Measurements from ENCODE around the gene SPPL2B. TPM values are rescaled to one million over a fixed set of nuclear protein-coding genes. Genes with fewer than 3 reads are reported as not detected.

Gene SPPL2B
- total RNA-seq, 4 donors from 2014 or later: 196 to 448 (median 270) TPM

DNA sequence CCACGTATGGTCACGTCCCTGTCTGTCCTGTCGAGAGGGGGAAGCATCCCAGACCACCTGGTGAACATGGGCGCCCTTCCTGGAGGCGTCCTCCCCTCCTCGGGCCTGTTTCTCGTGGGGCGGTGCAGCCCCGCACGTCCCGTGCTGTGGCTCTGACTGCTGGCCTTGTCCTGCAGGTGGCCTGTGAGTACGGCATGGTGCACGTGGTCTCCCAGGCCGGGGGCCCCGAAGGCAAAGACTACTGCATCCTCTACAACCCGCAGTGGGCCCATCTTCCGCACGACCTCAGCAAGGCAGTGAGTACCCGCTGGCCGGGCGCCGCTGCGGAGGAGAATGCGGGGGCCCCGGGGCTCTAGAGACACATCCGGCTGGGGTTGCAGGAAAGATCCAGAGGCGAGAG, 5.9 kb downstream of the SPPL2B start:
- H3K27ac ChIP-seq: peak overlapping the region in 2 of 4 donors; percentile 88 to 98

GRCh38 chr19:2334986-2335846, 6.7 kb downstream of the SPPL2B start:
- peaks cover 0 to 43% (median 20%) of the 10 kb centered on the region in 4 donors for H3K4me1 ChIP-seq
- H3K36me3 ChIP-seq: peaks cover 0 to 36% (median 0%) of the 10 kb centered on the region in 3 donors
- TF ChIP-seq CTCF (IDR thresholded peaks at IDR 0.05): no peak
- no peak for TF ChIP-seq POLR2A (IDR thresholded peaks at IDR 0.05)
- DNase-seq: no peak
- no peak overlapping the region for H3K4me3 ChIP-seq
- H3K9me3 ChIP-seq: no peaks in the 10 kb centered on the region
- no peak overlapping the region for H3K27ac ChIP-seq
- no peaks in the 10 kb centered on the region for H3K27me3 ChIP-seq

More for the DNA sequence above, 5.9 kb downstream of the SPPL2B start:
- TF ChIP-seq CTCF (IDR thresholded peaks at IDR 0.05) (no peak), POLR2A (IDR thresholded peaks at IDR 0.05) (no peak)
- DNase-seq: no peak
- Histone ChIP-seq H3K4me1 (peaks cover 0 to 50% (median 24%) of the 10 kb centered on the region in 4 donors), H3K9me3 (no peaks in the 10 kb centered on the region), H3K27me3 (no peaks in the 10 kb centered on the region), H3K4me3 (no peak overlapping the region), H3K36me3 (peaks cover 0 to 28% (median 0%) of the 10 kb centered on the region in 3 donors)

DNA sequence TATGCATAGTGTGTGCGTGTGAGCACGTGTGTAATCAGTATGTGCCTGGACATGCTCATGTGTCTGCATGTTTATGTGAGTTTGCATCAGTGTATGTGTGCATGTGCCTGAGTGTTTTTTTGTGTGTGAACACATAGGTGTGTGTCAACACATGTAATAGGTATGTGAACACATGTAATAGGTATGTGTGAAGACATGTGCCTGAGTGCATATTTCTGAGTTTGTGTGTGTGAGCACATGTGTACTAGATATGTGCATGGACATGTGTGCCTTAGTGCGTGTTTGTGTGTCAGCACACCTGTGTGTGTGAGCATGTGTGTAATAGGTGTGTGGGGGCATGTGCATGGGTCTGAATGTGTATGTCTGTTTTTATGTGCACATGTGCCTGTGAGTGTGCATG, 7.4 kb downstream of the SPPL2B start:
- peaks cover 0 to 37% (median 20%) of the 10 kb centered on the region in 4 donors for H3K4me1 ChIP-seq
- no peaks in the 10 kb centered on the region for H3K9me3 ChIP-seq
- peaks cover 0 to 42% (median 0%) of the 10 kb centered on the region in 3 donors for H3K36me3 ChIP-seq
- H3K27ac ChIP-seq: no peak overlapping the region
- DNase-seq: no peak
- TF ChIP-seq CTCF (IDR thresholded peaks at IDR 0.05): no peak
- H3K27me3 ChIP-seq: no peaks in the 10 kb centered on the region
- no peak overlapping the region for H3K4me3 ChIP-seq

DNA sequence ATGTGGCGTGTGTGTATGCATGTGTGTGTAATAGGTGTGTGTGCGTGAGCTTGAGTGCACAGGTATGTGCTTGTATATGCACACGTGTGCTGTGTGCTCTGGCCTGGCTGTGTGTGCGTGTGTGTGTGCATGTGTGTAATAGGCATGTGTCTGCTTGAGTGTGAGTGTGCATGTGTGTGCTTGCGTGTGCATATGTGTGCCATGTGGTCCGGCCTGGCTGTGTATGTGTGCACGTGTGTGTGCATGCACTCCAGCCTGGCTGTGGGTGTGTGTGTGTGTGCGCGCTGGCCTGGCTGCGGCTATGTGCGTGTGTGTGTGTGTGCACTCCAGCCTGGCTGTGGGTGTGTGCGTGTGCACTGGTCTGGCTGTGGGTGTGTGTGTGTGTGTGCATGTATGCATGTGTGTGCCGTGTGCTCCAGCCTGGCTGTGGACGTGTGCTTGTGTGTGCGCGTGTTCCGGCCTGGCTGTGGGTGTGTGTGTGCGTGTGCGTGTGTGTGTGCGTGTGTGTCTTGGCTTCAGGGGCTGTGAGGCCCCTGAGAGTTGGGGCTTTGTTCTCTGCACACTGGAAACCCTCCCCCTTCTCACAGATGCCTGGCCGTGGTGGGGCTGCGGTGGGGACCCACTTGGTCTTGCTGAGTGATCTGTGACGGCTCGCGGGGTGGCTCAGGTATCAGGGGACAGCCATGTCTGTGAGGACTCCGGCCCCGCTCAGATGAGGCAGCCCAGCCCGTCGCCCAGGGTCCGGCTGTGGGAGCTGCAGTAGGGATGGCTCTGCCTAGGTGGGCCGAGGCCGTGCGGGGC, 8.2 kb downstream of the SPPL2B start:
- peaks cover 0 to 51% (median 0%) of the 10 kb centered on the region in 3 donors for H3K36me3 ChIP-seq
- H3K27ac ChIP-seq: no peak overlapping the region

More for the DNA sequence above, 8.2 kb downstream of the SPPL2B start:
- Histone ChIP-seq H3K4me3 (no peak overlapping the region), H3K9me3 (no peaks in the 10 kb centered on the region), H3K4me1 (peaks cover 0 to 28% (median 15%) of the 10 kb centered on the region in 4 donors), H3K27me3 (no peaks in the 10 kb centered on the region)
- DNase-seq: no peak
- TF ChIP-seq POLR2A (IDR thresholded peaks at IDR 0.05) (no peak), CTCF (IDR thresholded peaks at IDR 0.05) (no peak)

Data from Peyer's patch (tissue), 4 donors.